Naive thymus-derived CD8-positive, alpha-beta T cell (primary cell): Measurements from ENCODE around the gene POU5F1. TPM values are rescaled to one million over a fixed set of nuclear protein-coding genes. Genes with fewer than 3 reads are reported as not detected.
"Not testable (repeated sequence)": the region's sequence is repeated elsewhere in the genome, so short reads cannot be mapped to it uniquely, and the experiment has no call there.

Experiments
- ATAC-seq, 2 donors: fragments of 150-1000 bp; cut with Tn5 transposase in 1 of 2; sonication (Bioruptor Pico), chemical (Tn5 transposase) in 1 of 2; 1 replicate in 1 of 2; 2 replicates in 1 of 2; pipeline ENCODE4 v1.10.0; 2021; ENCODE audit warnings: mild to moderate bottlenecking in 2 of 2, moderate library complexity in 2 of 2
- POLR2A ChIA-PET: fragments of 350-600 bp; sonication (Branson Sonifier 250); formaldehyde crosslinking; loops from one replicate; lab custom pipeline; 2021; ENCODE audit warnings: antibody characterized with exemption; lab: Charles Lee
- DNase-seq, 10 donors: peaks; one replicate each; pipeline versions ENCODE4 v3.0.0 to v3.0.0-alpha.2; 2020 to 2022
- H3K27ac Mint-ChIP-seq, 10 donors: one replicate each; pipeline ENCODE4 v1.8.0; 2020 to 2022; ENCODE audit warnings: mild to moderate bottlenecking in 10 of 10, mixed read lengths in 10 of 10, moderate library complexity in 4 of 10, inconsistent platforms in 1 of 10
- H3K27me3 Mint-ChIP-seq, 5 donors: one replicate each; pipeline ENCODE4 v1.8.0; 2021 to 2022; ENCODE audit warnings: mixed read lengths in 5 of 5
- H3K36me3 Mint-ChIP-seq, 3 donors: one replicate each; pipeline ENCODE4 v1.8.0; 2020 to 2022; ENCODE audit warnings: mixed read lengths in 3 of 3, mild to moderate bottlenecking in 2 of 3, inconsistent platforms in 1 of 3
- H3K4me1 Mint-ChIP-seq, 4 donors: one replicate each; pipeline ENCODE4 v1.8.0; 2021 to 2022; ENCODE audit warnings: mixed read lengths in 4 of 4
- H3K4me3 Mint-ChIP-seq, 10 donors: one replicate each; pipeline ENCODE4 v1.8.0; 2020 to 2022; ENCODE audit warnings: mild to moderate bottlenecking in 10 of 10, mixed read lengths in 10 of 10, moderate library complexity in 6 of 10, inconsistent platforms in 1 of 10
- H3K9me3 Mint-ChIP-seq, 9 donors: one replicate each; pipeline ENCODE4 v1.8.0; 2020 to 2022; ENCODE audit warnings: mixed read lengths in 9 of 9, mild to moderate bottlenecking in 3 of 9, inconsistent platforms in 1 of 9, moderate library complexity in 1 of 9
- polyA plus RNA-seq, 3 donors: library from polyadenylated mRNA; unstranded; fragments of 300-500 nt; fragmentation: Illumina TruSeq; gene quantifications; one replicate each; pipeline ENCODE4 v1.2.3, GENCODE V29; 2021
- total RNA-seq, 8 experiments: library from RNA in 2 of 8; stranded (reverse) in 2 of 8; gene quantifications; one replicate each; pipeline ENCODE4 v1.2.3 and lab custom pipeline; 2021 to 2026

The POU5F1 gene
- total and polyA plus RNA-seq, 5 experiments from 2014 or later = 0.85 to 1.6 TPM; not detected in 3

DNA sequence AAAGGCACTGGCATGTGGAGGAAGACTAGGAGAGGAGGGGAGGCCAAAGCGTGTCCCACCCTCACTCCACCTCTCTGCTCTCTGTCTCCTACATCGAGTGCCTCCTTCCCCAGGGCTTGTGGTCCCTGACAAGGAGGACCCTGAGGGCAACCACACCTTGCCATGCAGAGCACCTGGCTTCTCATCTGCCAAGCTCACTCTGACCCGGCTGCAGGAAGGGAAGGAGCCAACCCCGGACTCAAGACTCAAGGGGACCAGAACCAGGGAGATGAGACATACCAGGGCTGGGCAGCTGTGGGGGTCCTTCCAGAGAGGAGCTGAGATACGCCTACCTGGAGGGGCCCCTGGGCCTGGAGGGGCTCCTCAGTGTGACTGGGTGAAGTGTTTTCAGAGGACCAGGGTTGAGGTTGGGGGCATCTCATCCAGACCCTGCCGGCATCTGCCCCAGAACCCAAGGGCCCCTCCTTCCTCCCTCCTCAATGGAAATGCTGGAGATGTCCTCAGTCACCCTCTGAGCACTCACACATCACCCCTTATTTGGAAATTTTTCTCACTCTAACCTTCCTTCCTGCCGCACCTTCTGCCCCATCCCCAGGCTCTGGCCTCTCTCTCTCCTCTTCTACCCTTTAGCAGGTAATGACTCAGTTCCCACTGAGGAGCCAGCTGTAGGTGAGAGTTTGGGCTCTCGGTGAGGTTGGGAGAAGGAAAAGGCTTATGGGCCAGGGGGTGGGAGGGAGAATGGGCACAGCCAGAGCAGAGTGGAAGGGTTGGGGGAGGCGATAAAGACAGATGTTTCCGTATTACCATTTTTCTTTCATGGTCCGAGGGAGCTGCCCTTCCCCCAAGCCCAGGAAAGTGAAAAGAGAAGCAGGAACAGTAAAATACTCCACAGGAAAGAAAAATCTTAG, 32.0 kb upstream of the POU5F1 start:
- H3K36me3 Mint-ChIP-seq = peaks cover 0 to 15% (median 3%) of the 10 kb centered on the region in 3 donors
- ATAC-seq (no peak), DNase-seq (no peak)
- POLR2A ChIA-PET = interaction anchor here (0.5 to 2.1 kb wide), 15 partner anchors 64 to 398 kb away, joined by 3 to 9 read pairs (median 5); no protein-coding TSS in a partner anchor
- peaks cover 0 to 1% (median 0%) of the 10 kb centered on the region in 5 donors for H3K27me3 Mint-ChIP-seq
- peak overlapping the region in 9 of 10 donors; percentile 89 to 98 (median 97) for H3K27ac Mint-ChIP-seq
- H3K4me1 Mint-ChIP-seq = peaks cover 16 to 73% (median 66%) of the 10 kb centered on the region in 4 donors
- peak overlapping the region in 7 of 10 donors; percentile 4 to 94 (median 82) for H3K4me3 Mint-ChIP-seq
- H3K9me3 Mint-ChIP-seq = no peaks in the 10 kb centered on the region

DNA sequence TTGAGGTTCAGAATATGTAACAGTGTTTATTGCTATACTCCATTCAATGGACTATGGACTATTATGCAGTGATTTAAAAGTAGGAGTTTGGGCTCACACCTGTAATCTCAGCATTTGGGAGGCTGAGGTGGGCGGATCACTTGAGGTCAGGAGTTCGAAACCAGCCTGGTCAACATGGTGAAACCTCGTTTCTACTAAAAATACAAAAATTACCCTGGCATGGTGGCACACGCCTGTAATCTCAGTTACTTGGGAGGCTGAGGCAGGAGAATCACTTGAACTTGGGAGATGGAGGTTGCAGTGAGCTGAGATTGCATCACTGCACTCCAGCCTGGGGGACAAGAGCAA, 28.6 kb upstream of the POU5F1 start:
- H3K27me3 Mint-ChIP-seq, ATAC-seq, DNase-seq, H3K9me3 Mint-ChIP-seq: not testable (repeated sequence)
- peak overlapping the region; percentile 89 to 100 (median 97) for H3K27ac Mint-ChIP-seq
- peak overlapping the region; percentile 84 to 99 (median 90) for H3K4me3 Mint-ChIP-seq
- H3K36me3 Mint-ChIP-seq = peaks cover 0 to 27% (median 7%) of the 10 kb centered on the region in 3 donors
- H3K4me1 Mint-ChIP-seq = peaks cover 22 to 79% (median 74%) of the 10 kb centered on the region in 4 donors
- POLR2A ChIA-PET = interaction anchor here (0.8 to 3.3 kb wide), 6 partner anchors 61 to 158 kb away, joined by 3 to 49 read pairs (median 6); partner anchors contain the start of gene HLA-B

DNA sequence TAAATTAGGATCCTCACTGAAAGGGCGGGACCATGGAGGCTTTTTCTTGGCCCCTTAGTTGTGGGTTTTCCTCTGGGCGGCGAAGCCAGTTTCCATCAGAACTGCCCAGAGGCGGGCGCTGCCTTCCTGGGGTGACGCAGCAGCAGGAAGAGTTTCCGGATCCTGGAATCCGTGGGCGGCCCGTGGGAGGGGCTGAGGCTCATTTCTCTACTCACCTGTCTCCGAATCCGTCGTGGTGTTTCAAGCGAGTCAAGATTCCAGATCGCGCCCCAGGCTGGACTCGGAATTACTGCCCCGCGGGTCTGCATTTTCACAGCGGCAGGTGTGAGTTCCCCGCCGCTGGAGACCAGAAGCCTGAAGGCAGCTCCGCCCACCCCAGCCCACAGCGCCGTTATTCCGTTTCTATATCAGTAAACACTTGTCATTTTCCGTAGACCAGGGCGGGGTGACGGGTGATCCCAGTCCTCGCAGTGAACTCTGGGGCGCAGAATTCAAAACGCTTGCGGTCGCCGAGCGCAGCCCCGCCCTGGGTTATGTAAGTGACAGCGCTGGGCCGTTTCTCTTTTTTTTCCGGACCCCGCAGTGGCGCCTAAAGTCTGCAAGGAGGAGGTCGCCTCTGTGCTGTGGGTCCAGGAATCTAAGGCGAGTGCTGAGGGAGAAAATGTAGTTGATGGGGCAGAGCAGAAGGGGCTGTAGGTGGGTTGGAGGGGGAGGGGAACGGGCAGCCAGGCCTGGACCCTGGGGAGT, 27.2 kb upstream of the POU5F1 start:
- H3K9me3 Mint-ChIP-seq = no peaks in the 10 kb centered on the region
- POLR2A ChIA-PET = interaction anchor here (0.6 to 4.5 kb wide), 26 partner anchors 9 to 1774 kb away, joined by 3 to 60 read pairs (median 6); partner anchors contain the start of genes CCHCR1, GTF2H4, HLA-A and HLA-B
- ATAC-seq (peak; percentile 80), DNase-seq (peak; percentile 82 to 98 (median 95))
- no peaks in the 10 kb centered on the region for H3K27me3 Mint-ChIP-seq
- H3K27ac Mint-ChIP-seq = peak overlapping the region; percentile 89 to 100 (median 97)
- peak overlapping the region; percentile 84 to 99 (median 90) for H3K4me3 Mint-ChIP-seq
- H3K36me3 Mint-ChIP-seq = peaks cover 0 to 28% (median 7%) of the 10 kb centered on the region in 3 donors
- H3K4me1 Mint-ChIP-seq = peaks cover 17 to 69% (median 63%) of the 10 kb centered on the region in 4 donors

DNA sequence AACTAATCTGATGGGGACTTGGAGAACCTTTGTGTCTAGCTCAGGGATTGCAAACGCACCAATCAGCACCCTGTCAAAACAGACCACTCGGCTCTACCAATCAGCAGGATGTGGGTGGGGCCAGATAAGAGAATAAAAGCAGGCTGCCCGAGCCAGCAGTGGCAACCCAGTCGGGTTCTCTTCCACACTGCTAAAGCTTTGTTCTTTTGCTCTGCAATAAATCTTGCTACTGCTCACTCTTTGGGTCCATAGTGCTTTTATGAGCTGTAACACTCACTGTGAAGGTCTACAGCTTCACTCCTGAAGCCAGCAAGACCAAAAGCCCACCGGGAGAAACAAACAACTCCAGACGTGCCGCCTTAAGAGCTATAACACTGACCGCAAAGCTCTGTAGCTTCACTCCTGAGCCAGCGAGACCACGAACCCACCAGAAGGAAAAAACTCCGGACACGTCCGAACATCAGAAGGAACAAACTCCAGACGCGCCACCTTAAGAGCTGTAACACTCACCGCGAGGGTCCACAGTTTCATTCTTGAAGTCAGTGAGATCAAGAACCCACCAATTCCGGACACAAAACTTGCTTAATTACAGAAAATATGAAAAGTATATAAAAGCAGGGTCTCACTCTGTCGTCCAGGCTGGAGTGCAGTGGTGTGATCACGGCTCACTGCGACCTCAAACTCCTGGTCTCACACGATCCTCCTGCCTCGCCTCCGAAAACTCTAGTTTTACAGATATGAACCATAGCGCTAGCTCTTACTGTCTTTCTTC, 26.0 kb upstream of the POU5F1 start:
- POLR2A ChIA-PET = interaction anchor here (0.5 to 4.5 kb wide), 21 partner anchors 9 to 1254 kb away, joined by 3 to 60 read pairs (median 6); partner anchors contain the start of genes CCHCR1, HLA-A, HLA-B and HLA-C
- DNase-seq = peak in 1 of 10 donors; percentile 24
- not testable (repeated sequence) for ATAC-seq, H3K9me3 Mint-ChIP-seq, H3K27me3 Mint-ChIP-seq
- H3K36me3 Mint-ChIP-seq = peaks cover 0 to 20% (median 7%) of the 10 kb centered on the region in 3 donors
- H3K4me3 Mint-ChIP-seq = peak overlapping the region; percentile 84 to 99 (median 90)
- H3K4me1 Mint-ChIP-seq = peaks cover 15 to 60% (median 53%) of the 10 kb centered on the region in 4 donors
- H3K27ac Mint-ChIP-seq = peak overlapping the region; percentile 89 to 100 (median 97)

DNA sequence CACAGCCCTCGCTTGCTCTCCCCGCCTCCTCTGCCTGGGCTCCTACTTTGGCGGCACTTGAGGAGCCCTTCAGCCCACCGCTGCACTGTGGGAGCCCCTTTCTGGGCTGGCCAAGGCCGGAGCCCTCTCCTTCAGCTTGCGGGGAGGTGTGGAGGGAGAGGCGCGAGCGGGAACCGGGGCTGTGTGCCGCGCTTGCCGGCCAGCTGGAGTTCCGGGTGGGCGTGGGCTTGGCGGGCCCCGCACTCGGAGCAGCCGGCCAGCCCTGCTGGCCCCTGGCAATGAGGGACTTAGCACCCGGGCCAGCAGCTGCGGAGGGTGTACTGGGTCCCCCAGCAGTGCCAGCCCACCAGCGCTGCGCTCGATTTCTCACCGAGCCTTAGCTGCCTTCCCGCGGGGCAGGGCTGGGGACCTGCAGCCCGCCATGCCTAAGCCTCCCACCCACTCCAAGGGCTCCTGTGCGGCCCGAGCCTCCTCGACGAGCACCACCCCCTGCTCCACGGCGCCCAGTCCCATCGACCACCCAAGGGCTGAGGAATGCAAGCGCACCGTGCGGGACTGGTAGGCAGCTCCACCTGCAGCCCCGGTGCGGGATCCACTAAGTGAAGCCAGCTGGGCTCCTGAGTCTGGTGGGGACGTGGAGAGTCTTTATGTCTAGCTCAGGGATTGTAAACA, 25.0 kb upstream of the POU5F1 start:
- H3K4me1 Mint-ChIP-seq = peaks cover 15 to 52% (median 46%) of the 10 kb centered on the region in 4 donors
- H3K27ac Mint-ChIP-seq = peak overlapping the region in 8 of 10 donors; percentile 62 to 100 (median 96)
- DNase-seq, H3K9me3 Mint-ChIP-seq, ATAC-seq, H3K27me3 Mint-ChIP-seq: not testable (repeated sequence)
- peak overlapping the region in 8 of 10 donors; percentile 56 to 95 (median 88) for H3K4me3 Mint-ChIP-seq
- peaks cover 0 to 15% (median 4%) of the 10 kb centered on the region in 3 donors for H3K36me3 Mint-ChIP-seq
- POLR2A ChIA-PET = interaction anchor here (0.5 to 4.5 kb wide), 6 partner anchors 8 to 170 kb away, joined by 4 to 60 read pairs (median 8); partner anchors contain the start of genes CCHCR1, HLA-C and TCF19

DNA sequence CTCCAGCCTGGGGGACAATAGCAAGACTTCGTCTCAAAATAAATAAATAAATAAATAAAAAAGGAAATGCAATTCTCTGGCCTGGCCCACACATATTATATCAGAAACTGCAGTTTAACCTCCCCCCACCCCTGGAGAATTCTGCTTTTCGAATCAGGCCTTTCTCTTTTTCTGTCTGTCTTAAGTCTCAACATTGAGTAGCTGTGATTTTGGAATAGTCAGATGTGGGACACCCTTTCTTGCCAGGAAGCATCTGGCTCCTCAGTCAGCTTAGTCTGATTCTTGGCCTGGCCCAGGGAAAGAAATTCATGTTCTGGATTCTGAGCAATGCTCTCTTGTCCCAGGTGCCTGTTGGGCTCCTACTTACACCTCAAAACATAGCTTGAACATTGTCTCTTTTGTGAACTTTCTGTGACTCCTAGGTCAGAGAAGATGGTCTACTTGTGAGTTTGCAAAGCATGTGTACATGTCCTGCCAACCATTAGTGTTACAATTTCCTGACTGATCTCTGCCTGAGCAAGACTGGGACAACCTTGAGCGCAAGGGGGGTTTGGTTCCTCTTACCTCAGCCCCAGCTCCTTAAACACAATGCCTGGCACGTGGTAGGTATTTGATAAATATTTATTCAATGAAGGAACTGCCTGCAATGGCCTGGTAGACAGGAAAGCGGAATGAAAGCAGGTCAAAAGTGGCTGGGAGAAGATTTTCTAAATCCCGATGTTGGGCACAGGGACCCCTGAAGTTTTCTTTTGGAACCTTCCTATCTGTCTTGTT, 23.8 kb upstream of the POU5F1 start:
- Mint-ChIP-seq H3K36me3 (peaks cover 0 to 15% (median 4%) of the 10 kb centered on the region in 3 donors), H3K27ac (peak overlapping the region in 9 of 10 donors; percentile 29 to 88 (median 75)), H3K4me1 (peaks cover 14 to 41% (median 34%) of the 10 kb centered on the region in 4 donors), H3K9me3 (no peaks in the 10 kb centered on the region), H3K27me3 (no peaks in the 10 kb centered on the region), H3K4me3 (peak overlapping the region in 7 of 10 donors; percentile 39 to 71 (median 48))
- ATAC-seq = no peak
- no peak for DNase-seq
- POLR2A ChIA-PET = interaction anchor here (1.0 to 4.5 kb wide), 2 partner anchors 57 to 172 kb away, joined by 3 to 60 read pairs; no protein-coding TSS in a partner anchor

DNA sequence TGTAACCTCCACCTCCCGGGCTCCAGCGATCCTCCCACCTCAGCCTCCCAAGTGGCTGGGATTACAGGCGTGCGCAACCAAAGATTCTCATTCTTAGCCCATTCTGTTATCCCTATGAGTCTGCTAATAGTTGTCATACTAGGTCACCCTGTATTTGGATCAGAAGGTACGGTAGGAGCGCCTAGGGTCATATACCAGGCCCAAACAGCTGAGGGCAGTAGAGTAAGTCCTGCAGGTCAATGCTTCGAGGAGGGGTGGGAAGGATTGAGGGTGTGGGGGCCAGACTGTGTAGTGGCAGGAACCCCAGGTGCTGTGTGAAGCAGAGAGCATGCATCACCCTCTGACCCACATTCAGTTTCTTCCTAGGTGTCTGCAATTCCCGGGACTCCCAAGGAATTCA, 22.7 kb upstream of the POU5F1 start:
- DNase-seq (no peak), ATAC-seq (no peak)
- Mint-ChIP-seq H3K4me3 (peak overlapping the region in 1 of 10 donors; percentile 62), H3K4me1 (peaks cover 10 to 32% (median 27%) of the 10 kb centered on the region in 4 donors), H3K36me3 (peaks cover 0 to 13% (median 4%) of the 10 kb centered on the region in 3 donors), H3K27ac (peak overlapping the region in 4 of 10 donors; percentile 2 to 83 (median 74)), H3K27me3 (no peaks in the 10 kb centered on the region), H3K9me3 (no peaks in the 10 kb centered on the region)
- POLR2A ChIA-PET = interaction anchor here (1.0 to 1.2 kb wide), 2 partner anchors 55 to 76 kb away, joined by 3 to 6 read pairs; partner anchors contain the start of gene PSORS1C2

DNA sequence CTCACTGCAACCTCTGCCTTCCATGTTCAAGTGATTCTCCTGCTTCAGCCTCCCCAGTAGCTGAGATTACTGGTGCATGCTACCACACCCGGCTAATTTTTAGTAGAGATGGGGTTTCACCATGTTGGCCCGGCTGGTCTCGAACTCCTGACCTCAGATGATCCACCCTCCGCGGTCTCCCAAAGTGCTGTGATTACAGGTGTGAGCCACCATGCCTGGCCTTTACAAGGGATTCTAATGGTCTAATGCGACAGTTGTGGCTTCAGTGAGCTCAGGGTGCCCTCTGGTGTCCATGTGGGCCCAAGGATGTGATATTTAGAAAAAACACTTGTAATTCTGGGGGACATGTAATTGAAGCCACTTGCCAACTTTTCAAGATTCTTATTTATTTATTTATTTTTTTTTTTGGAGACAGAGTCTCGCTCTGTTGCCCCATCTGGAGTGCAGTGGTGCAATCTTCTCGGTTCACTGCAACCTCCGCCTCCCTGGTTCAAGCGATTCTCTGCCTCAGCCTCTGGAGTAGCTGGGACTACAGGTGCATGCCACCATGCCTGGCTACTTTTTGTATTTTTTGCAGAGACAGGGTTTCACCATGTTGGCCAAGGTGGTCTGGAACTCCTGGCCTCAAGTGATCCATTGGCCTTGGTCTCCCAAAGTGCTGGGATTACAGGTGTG, 22.1 kb upstream of the POU5F1 start:
- not testable (repeated sequence) for H3K27me3 Mint-ChIP-seq, H3K9me3 Mint-ChIP-seq, ATAC-seq
- Mint-ChIP-seq H3K4me1 (peaks cover 8 to 32% (median 26%) of the 10 kb centered on the region in 4 donors), H3K27ac (peak overlapping the region in 5 of 10 donors; percentile 22 to 66 (median 57)), H3K4me3 (peak overlapping the region in 1 of 10 donors; percentile 66), H3K36me3 (peaks cover 0 to 13% (median 4%) of the 10 kb centered on the region in 3 donors)
- POLR2A ChIA-PET = interaction anchor here (0.6 to 1.2 kb wide), 8 partner anchors 54 to 718 kb away, joined by 3 to 6 read pairs (median 4); partner anchors contain the start of gene PSORS1C2
- DNase-seq = peak in 8 of 10 donors; percentile 35 to 77 (median 45)

DNA sequence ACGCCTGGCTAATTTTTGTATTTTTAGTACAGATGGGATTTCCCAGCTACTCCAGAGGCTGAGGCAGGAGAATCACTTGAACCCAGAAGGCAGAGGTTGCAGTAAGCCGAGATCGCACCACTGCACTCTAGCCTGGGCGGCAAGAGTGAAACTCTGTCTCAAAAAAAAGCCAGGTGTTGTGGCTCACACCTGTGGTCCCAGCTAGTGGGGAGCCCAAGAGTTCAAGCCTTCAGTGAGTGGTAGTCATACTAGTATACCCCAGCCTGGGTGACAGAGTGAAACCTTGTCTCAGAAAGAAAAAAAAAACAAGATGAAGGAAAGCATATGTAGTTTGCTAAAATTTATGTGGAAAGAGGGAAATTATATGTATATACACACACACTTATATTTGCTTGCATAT, 20.0 kb upstream of the POU5F1 start:
- no peak overlapping the region for H3K4me3 Mint-ChIP-seq
- no peaks in the 10 kb centered on the region for H3K27me3 Mint-ChIP-seq
- H3K4me1 Mint-ChIP-seq = peaks cover 6 to 23% (median 14%) of the 10 kb centered on the region in 4 donors
- no peaks in the 10 kb centered on the region for H3K9me3 Mint-ChIP-seq
- DNase-seq (no peak), ATAC-seq (no peak)
- H3K36me3 Mint-ChIP-seq = peaks cover 0 to 9% (median 0%) of the 10 kb centered on the region in 3 donors
- POLR2A ChIA-PET = no interaction called here
- H3K27ac Mint-ChIP-seq = no peak overlapping the region

DNA sequence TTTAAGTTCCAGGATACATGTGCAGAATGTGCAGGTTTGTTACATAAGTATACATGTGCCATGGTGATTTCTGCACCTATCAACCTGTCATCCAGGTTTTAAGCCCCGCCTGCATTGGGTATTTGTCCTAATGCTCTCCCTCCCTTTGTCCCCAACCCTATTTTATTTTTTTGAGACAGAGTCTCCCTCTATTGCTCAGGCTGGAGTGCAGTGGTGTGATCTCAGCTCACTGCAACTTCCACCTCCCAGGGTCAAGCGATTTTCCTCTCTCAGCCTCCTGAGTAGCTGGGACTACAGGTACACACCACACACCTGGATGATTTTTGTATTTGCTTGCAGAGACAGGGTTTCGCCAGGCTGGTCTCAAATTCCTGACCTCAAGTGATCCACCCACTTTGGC, 18.7 kb upstream of the POU5F1 start:
- H3K4me3 Mint-ChIP-seq, H3K27me3 Mint-ChIP-seq, H3K36me3 Mint-ChIP-seq, H3K9me3 Mint-ChIP-seq, DNase-seq, POLR2A ChIA-PET, ATAC-seq: not testable (repeated sequence)
- Mint-ChIP-seq H3K27ac (peak overlapping the region in 1 of 10 donors; percentile 37), H3K4me1 (peaks cover 2 to 15% (median 6%) of the 10 kb centered on the region in 4 donors)
